Tibial nerve (tissue), 4 donors: ENCODE results near the gene ABHD12. TPM values are rescaled to one million over a fixed set of nuclear protein-coding genes. Genes with fewer than 3 reads are reported as not detected.

Experiments
- DNase-seq, 2 donors: peaks; one replicate each; pipeline ENCODE4 v3.0.0-alpha.2; 2019; ENCODE audit warnings: low spot score in 2 of 2
- H3K27ac ChIP-seq, 4 donors: fragments of 200-600 bp; sonication (generic) in 3 of 4; one replicate each; pipeline ENCODE4 v1.5.1; 2017 to 2019; ENCODE audit warnings: mild to moderate bottlenecking in 1 of 4
- H3K27me3 ChIP-seq, 2 donors: fragments of 200-600 bp; sonication (generic) in 1 of 2; one replicate each; pipeline versions ENCODE4 v1.5.1 to v1.6.0; 2017 to 2019
- H3K36me3 ChIP-seq, 3 donors: fragments of 200-600 bp; sonication (generic); one replicate each; pipeline ENCODE4 v1.5.1; 2018 to 2019
- H3K4me1 ChIP-seq, 4 donors: fragments of 200-600 bp; sonication (generic) in 3 of 4; one replicate each; pipeline ENCODE4 v1.5.1; 2017 to 2019
- H3K4me3 ChIP-seq, 4 donors: fragments of 200-600 bp; sonication (generic) in 3 of 4; one replicate each; pipeline ENCODE4 v1.5.1; 2017 to 2019; ENCODE audit warnings: mild to moderate bottlenecking in 1 of 4, moderate library complexity in 1 of 4
- H3K9me3 ChIP-seq, 4 donors: fragments of 200-600 bp; sonication (generic) in 3 of 4; one replicate each; pipeline ENCODE4 v1.5.1; 2017 to 2019
- CTCF ChIP-seq, 5 experiments: fragments of 200-600 bp in 3 of 5; fragments of 450-650 bp in 2 of 5; sonication (generic) in 3 of 5; IDR thresholded peaks; one replicate each; pipeline ENCODE4 v1.5.1; 2016 to 2019; ENCODE audit warnings: antibody characterized with exemption in 5 of 5, mild to moderate bottlenecking in 3 of 5, moderate library complexity in 2 of 5
- EP300 ChIP-seq, 2 donors: sonication (generic); formaldehyde crosslinking; IDR thresholded peaks; one replicate each; pipeline ENCODE4 v1.6.1; 2017; ENCODE audit warnings: antibody characterized with exemption in 2 of 2, mild to moderate bottlenecking in 1 of 2
- POLR2A ChIP-seq, 2 donors: fragments of 450-650 bp; IDR thresholded peaks; one replicate each; pipeline ENCODE4 v1.6.1; 2017; ENCODE audit warnings: antibody characterized with exemption in 2 of 2, mild to moderate bottlenecking in 2 of 2, moderate library complexity in 2 of 2
- WGBS, 2 donors: methylation state at CpG; one replicate each; pipeline ENCODE4 v1.1.5; 2018; 5-methylcytosine and 5-hydroxymethylcytosine counted together
- total RNA-seq, 4 donors: library from RNA; depleted of rRNA; stranded (reverse); fragments of >200 nt; gene quantifications; one replicate each; pipeline ENCODE4 v1.1.0, GENCODE V29; 2016

Gene ABHD12
- total RNA-seq, 4 donors from 2014 or later: 67.2 to 116 (median 105) TPM

- WGBS, 2 donors: 84 to 85% methylated on average over 5 of the region's 5 CpGs
- no peak for TF ChIP-seq CTCF (IDR thresholded peaks at IDR 0.05)
- TF ChIP-seq EP300 (IDR thresholded peaks at IDR 0.05): no peak
- TF ChIP-seq POLR2A (IDR thresholded peaks at IDR 0.05): no peak
- H3K27ac ChIP-seq: no peak overlapping the region
- H3K36me3 ChIP-seq: peaks cover 0 to 14% (median 0%) of the 10 kb centered on the region in 3 donors
- peaks cover 0 to 25% (median 8%) of the 10 kb centered on the region in 4 donors for H3K4me1 ChIP-seq
- no peaks in the 10 kb centered on the region for H3K27me3 ChIP-seq
- no peak overlapping the region for H3K4me3 ChIP-seq
- no peak for DNase-seq
- H3K9me3 ChIP-seq: no peaks in the 10 kb centered on the region
Measured at GRCh38 chr20:25382704-25383370, 7.8 kb downstream of the ABHD12 start.

- H3K9me3 ChIP-seq: no peaks in the 10 kb centered on the region
- no peaks in the 10 kb centered on the region for H3K27me3 ChIP-seq
- TF ChIP-seq CTCF (IDR thresholded peaks at IDR 0.05) (no peak), EP300 (IDR thresholded peaks at IDR 0.05) (no peak), POLR2A (IDR thresholded peaks at IDR 0.05) (no peak)
- H3K27ac ChIP-seq: no peak overlapping the region
- WGBS, 2 donors: 81 to 83% methylated on average over 7 of the region's 7 CpGs
- DNase-seq: no peak
- no peak overlapping the region for H3K4me3 ChIP-seq
- H3K36me3 ChIP-seq: peaks cover 0 to 10% (median 0%) of the 10 kb centered on the region in 3 donors
- peaks cover 0 to 38% (median 17%) of the 10 kb centered on the region in 4 donors for H3K4me1 ChIP-seq
Measured at GRCh38 chr20:25380945-25381614, 9.6 kb downstream of the ABHD12 start.

GRCh38 chr20:25378884-25379733 lies 11.5 kb downstream of the ABHD12 start:
- Histone ChIP-seq H3K27me3 (no peaks in the 10 kb centered on the region), H3K4me1 (peaks cover 0 to 43% (median 24%) of the 10 kb centered on the region in 4 donors), H3K27ac (peak overlapping the region in 2 of 4 donors; percentile 38 to 95), H3K9me3 (no peaks in the 10 kb centered on the region), H3K4me3 (no peak overlapping the region), H3K36me3 (peaks cover 0 to 10% (median 0%) of the 10 kb centered on the region in 3 donors)
- TF ChIP-seq POLR2A (IDR thresholded peaks at IDR 0.05) (no peak), CTCF (IDR thresholded peaks at IDR 0.05) (no peak), EP300 (IDR thresholded peaks at IDR 0.05) (no peak)
- 82 to 84% methylated on average over 10 of the region's 10 CpGs for WGBS, 2 donors
- no peak for DNase-seq

GRCh38 chr20:25378189-25378883 lies 12.3 kb downstream of the ABHD12 start:
- 94 to 96% methylated on average over 5 of the region's 5 CpGs for WGBS, 2 donors
- peaks cover 0 to 43% (median 22%) of the 10 kb centered on the region in 4 donors for H3K4me1 ChIP-seq

More at GRCh38 chr20:25378189-25378883, 12.3 kb downstream of the ABHD12 start:
- Histone ChIP-seq H3K27me3 (no peaks in the 10 kb centered on the region), H3K9me3 (no peaks in the 10 kb centered on the region), H3K4me3 (no peak overlapping the region), H3K36me3 (peaks cover 0 to 10% (median 0%) of the 10 kb centered on the region in 3 donors), H3K27ac (peak overlapping the region in 2 of 4 donors; percentile 38 to 95)
- TF ChIP-seq POLR2A (IDR thresholded peaks at IDR 0.05): no peak
- TF ChIP-seq CTCF (IDR thresholded peaks at IDR 0.05): no peak
- no peak for TF ChIP-seq EP300 (IDR thresholded peaks at IDR 0.05)
- no peak for DNase-seq
